Loucy (cell line): ENCODE data around the gene LEUTX.

Source experiments
- EZH2phosphoT487 ChIP-seq: fragments of 200-600 bp; IDR thresholded peaks from 2 replicates; pipeline ENCODE4 v1.6.1; 2018; ENCODE audit warnings: antibody characterized with exemption, mild to moderate bottlenecking, moderate library complexity, borderline replicate concordance
- TF ChIP-seq, protein P1 (sequence below): fragments of 200-600 bp; sonication (generic); conservative IDR thresholded peaks from 2 replicates; pipeline ENCODE4 v1.5.1; 2014; ENCODE audit warnings: mild to moderate bottlenecking, antibody characterized with exemption, low read length

DNA sequence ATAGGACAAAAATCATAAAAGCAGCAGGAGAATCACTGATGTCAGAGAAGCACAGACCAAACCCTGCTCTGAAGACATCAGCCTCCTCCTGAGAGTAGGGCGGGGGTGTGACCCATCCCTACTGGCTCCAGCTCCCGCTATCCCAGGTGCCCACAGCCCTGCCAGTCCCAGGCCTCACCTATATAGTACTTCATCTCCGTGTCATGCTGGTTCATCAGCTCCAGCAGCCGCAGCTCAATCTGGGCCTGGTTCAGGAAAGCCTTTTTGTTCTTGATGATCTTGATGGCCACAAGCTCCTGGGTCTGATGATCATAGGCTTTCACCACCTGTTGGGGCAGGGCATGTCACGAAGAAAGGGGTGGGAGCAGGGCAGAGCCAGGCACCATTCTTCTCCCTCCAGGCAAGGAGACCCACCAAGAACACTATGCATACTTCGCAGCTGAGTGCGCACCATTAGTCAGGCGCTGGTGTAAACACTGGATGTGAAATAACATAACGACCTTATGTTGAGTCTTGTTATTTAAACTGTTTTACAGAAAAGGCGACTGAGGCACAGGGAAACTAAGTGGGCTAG, 51.1 kb downstream of the LEUTX start:
- TF ChIP-seq, protein P1, sequence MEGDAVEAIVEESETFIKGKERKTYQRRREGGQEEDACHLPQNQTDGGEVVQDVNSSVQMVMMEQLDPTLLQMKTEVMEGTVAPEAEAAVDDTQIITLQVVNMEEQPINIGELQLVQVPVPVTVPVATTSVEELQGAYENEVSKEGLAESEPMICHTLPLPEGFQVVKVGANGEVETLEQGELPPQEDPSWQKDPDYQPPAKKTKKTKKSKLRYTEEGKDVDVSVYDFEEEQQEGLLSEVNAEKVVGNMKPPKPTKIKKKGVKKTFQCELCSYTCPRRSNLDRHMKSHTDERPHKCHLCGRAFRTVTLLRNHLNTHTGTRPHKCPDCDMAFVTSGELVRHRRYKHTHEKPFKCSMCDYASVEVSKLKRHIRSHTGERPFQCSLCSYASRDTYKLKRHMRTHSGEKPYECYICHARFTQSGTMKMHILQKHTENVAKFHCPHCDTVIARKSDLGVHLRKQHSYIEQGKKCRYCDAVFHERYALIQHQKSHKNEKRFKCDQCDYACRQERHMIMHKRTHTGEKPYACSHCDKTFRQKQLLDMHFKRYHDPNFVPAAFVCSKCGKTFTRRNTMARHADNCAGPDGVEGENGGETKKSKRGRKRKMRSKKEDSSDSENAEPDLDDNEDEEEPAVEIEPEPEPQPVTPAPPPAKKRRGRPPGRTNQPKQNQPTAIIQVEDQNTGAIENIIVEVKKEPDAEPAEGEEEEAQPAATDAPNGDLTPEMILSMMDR, result no peak
- TF ChIP-seq EZH2phosphoT487, result no peak
